HepG2 (cell line): ENCODE data around the gene NFIL3. TPM values are rescaled to one million over a fixed set of nuclear protein-coding genes. Genes with fewer than 3 reads are reported as not detected.
A peak's percentile ranks its signal among the peaks of the same experiment; 100 is the strongest.

Source experiments
- BRCA1 ChIP-seq: sonication (generic); formaldehyde crosslinking; IDR thresholded peaks from 2 replicates; pipeline ENCODE4 v1.4.0; 2020; ENCODE audit warnings: missing genetic modification reagents
- HNRNPLL ChIP-seq: fragments of 200-400 bp; formaldehyde crosslinking; IDR thresholded peaks from 2 replicates; pipeline ENCODE4 v1.6.1; 2017; ENCODE audit warnings: mild to moderate bottlenecking, low read depth, low read length; ENCODE audit not compliant: poor library complexity, severe bottlenecking
- JUNB ChIP-seq: sonication (generic); formaldehyde crosslinking; IDR thresholded peaks from 2 replicates; pipeline ENCODE4 v1.8.0; 2022; ENCODE audit warnings: missing genetic modification reagents, mild to moderate bottlenecking, borderline replicate concordance
- KMT2B ChIP-seq: IDR thresholded peaks from 2 replicates; pipeline ENCODE4 v1.6.1; 2016; ENCODE audit warnings: missing genetic modification reagents, missing compliant biosample characterization
- NR2F6 ChIP-seq, 2 experiments: IDR thresholded peaks; 2 replicates each; pipeline ENCODE4 v1.6.1; 2016; ENCODE audit warnings: antibody characterized with exemption in 1 of 2, mild to moderate bottlenecking in 1 of 2
- U2AF1 ChIP-seq: fragments of 200-400 bp; formaldehyde crosslinking; optimal IDR thresholded peaks from 2 replicates; pipeline ENCODE3; 2017; ENCODE audit warnings: mild to moderate bottlenecking, low read depth, low read length
- ZFY ChIP-seq: sonication (generic); formaldehyde crosslinking; IDR thresholded peaks from 2 replicates; pipeline ENCODE4 v1.4.0; 2020; ENCODE audit warnings: missing genetic modification reagents
- ZNF567 ChIP-seq: sonication (generic); formaldehyde crosslinking; IDR thresholded peaks from 2 replicates; pipeline ENCODE4 v1.8.1; 2023; ENCODE audit warnings: mild to moderate bottlenecking, missing genetic modification reagents, borderline replicate concordance
- ZNF589 ChIP-seq: sonication (generic); formaldehyde crosslinking; conservative IDR thresholded peaks from 2 replicates; pipeline ENCODE4 v1.8.0; 2022; ENCODE audit warnings: mild to moderate bottlenecking, moderate library complexity, missing genetic modification reagents
- ZNF841 ChIP-seq: sonication (generic); formaldehyde crosslinking; IDR thresholded peaks from 2 replicates; pipeline ENCODE4 v1.8.1; 2023; ENCODE audit warnings: missing genetic modification reagents, borderline replicate concordance
- polyA plus RNA-seq, 8 experiments: library from polyadenylated mRNA; depleted of rRNA in 3 of 8; stranded (reverse) in 7 of 8; unstranded in 1 of 8; fragments of >200 nt; fragmentation: Illumina TruSeq in 4 of 8; extraction: Trizol in 4 of 8; gene quantifications; 2 replicates each; pipeline versions ENCODE4 v1.2.1 to v1.2.3, GENCODE V29; 2011 to 2016; ENCODE audit warnings: low read depth in 4 of 8, missing spikeins in 1 of 8, mixed read lengths in 1 of 8; ENCODE audit not compliant: insufficient read depth in 1 of 8
- total RNA-seq, 5 experiments: library from RNA; depleted of rRNA; stranded (reverse); fragments of >200 nt; fragmentation: Illumina TruSeq; extraction: Trizol; gene quantifications; 2 replicates each; pipeline ENCODE4 v1.2.3, GENCODE V29; 2016; ENCODE audit warnings: low read depth in 1 of 5
- TF ChIP-seq, protein P1 (sequence below): sonication (generic); formaldehyde crosslinking; IDR thresholded peaks from 2 replicates; pipeline ENCODE4 v1.4.0; 2020; ENCODE audit warnings: missing genetic modification reagents
- TF ChIP-seq, protein P2 (sequence below): sonication (generic); formaldehyde crosslinking; IDR thresholded peaks from 2 replicates; pipeline ENCODE4 v1.5.1; 2020; ENCODE audit warnings: mild to moderate bottlenecking, missing genetic modification reagents, borderline replicate concordance
- TF ChIP-seq, protein P3 (sequence below): sonication (generic); formaldehyde crosslinking; IDR thresholded peaks from 2 replicates; pipeline ENCODE4 v1.4.0; 2020; ENCODE audit warnings: mild to moderate bottlenecking, missing genetic modification reagents
- TF ChIP-seq, protein P4 (sequence below): sonication (generic); formaldehyde crosslinking; IDR thresholded peaks from 2 replicates; pipeline ENCODE4 v1.4.0; 2020; ENCODE audit warnings: missing genetic modification reagents

The NFIL3 gene
- total and polyA plus RNA-seq, 2 of the 13 experiments (the other 11 are each of a cell fraction or from before 2014, with no cell fraction given) = 46.6 to 54.2 TPM

DNA sequence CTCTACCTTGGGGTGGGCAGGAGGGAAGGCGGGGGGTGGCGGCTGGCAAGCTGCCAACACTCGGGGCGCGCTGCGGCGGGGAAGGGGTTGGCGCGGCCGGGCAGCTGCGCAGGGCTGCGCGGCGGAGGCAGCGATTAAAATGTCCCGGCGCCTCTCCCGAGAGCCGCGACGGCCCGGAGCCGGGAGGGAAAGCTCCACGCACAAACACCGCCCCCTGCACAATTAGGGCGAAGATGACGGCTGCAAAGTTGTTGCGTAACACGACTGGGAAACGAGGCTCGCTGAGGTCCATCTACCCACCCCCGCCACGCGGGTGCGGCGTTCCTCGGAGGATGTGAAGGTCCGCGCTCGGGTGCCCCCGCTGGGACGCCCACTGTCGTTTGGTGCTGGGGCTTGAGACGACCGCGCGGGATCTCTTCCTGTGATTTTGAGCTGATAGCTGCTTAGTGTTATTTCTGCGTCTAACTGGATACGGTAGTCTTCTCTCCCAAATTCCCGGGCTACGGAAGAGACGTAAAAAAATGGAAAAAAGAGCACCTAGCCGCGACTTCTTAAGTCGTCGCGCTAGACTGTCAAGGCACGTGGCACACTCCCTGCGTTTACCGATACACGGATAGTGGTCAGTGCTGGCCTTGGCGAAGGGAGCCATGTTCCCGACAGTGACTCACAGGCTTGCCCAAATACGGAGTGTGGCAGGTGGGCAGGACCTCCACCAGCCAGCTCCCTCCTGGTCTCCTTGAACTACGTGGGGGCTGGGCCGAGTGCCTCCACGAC is 958 bp upstream of the NFIL3 start (continued):
- TF ChIP-seq, protein P1, sequence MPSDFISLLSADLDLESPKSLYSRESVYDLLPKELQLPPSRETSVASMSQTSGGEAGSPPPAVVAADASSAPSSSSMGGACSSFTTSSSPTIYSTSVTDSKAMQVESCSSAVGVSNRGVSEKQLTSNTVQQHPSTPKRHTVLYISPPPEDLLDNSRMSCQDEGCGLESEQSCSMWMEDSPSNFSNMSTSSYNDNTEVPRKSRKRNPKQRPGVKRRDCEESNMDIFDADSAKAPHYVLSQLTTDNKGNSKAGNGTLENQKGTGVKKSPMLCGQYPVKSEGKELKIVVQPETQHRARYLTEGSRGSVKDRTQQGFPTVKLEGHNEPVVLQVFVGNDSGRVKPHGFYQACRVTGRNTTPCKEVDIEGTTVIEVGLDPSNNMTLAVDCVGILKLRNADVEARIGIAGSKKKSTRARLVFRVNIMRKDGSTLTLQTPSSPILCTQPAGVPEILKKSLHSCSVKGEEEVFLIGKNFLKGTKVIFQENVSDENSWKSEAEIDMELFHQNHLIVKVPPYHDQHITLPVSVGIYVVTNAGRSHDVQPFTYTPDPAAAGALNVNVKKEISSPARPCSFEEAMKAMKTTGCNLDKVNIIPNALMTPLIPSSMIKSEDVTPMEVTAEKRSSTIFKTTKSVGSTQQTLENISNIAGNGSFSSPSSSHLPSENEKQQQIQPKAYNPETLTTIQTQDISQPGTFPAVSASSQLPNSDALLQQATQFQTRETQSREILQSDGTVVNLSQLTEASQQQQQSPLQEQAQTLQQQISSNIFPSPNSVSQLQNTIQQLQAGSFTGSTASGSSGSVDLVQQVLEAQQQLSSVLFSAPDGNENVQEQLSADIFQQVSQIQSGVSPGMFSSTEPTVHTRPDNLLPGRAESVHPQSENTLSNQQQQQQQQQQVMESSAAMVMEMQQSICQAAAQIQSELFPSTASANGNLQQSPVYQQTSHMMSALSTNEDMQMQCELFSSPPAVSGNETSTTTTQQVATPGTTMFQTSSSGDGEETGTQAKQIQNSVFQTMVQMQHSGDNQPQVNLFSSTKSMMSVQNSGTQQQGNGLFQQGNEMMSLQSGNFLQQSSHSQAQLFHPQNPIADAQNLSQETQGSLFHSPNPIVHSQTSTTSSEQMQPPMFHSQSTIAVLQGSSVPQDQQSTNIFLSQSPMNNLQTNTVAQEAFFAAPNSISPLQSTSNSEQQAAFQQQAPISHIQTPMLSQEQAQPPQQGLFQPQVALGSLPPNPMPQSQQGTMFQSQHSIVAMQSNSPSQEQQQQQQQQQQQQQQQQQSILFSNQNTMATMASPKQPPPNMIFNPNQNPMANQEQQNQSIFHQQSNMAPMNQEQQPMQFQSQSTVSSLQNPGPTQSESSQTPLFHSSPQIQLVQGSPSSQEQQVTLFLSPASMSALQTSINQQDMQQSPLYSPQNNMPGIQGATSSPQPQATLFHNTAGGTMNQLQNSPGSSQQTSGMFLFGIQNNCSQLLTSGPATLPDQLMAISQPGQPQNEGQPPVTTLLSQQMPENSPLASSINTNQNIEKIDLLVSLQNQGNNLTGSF (CRISPR knock-in tag) = peak; percentile 81
- TF ChIP-seq, protein P2, sequence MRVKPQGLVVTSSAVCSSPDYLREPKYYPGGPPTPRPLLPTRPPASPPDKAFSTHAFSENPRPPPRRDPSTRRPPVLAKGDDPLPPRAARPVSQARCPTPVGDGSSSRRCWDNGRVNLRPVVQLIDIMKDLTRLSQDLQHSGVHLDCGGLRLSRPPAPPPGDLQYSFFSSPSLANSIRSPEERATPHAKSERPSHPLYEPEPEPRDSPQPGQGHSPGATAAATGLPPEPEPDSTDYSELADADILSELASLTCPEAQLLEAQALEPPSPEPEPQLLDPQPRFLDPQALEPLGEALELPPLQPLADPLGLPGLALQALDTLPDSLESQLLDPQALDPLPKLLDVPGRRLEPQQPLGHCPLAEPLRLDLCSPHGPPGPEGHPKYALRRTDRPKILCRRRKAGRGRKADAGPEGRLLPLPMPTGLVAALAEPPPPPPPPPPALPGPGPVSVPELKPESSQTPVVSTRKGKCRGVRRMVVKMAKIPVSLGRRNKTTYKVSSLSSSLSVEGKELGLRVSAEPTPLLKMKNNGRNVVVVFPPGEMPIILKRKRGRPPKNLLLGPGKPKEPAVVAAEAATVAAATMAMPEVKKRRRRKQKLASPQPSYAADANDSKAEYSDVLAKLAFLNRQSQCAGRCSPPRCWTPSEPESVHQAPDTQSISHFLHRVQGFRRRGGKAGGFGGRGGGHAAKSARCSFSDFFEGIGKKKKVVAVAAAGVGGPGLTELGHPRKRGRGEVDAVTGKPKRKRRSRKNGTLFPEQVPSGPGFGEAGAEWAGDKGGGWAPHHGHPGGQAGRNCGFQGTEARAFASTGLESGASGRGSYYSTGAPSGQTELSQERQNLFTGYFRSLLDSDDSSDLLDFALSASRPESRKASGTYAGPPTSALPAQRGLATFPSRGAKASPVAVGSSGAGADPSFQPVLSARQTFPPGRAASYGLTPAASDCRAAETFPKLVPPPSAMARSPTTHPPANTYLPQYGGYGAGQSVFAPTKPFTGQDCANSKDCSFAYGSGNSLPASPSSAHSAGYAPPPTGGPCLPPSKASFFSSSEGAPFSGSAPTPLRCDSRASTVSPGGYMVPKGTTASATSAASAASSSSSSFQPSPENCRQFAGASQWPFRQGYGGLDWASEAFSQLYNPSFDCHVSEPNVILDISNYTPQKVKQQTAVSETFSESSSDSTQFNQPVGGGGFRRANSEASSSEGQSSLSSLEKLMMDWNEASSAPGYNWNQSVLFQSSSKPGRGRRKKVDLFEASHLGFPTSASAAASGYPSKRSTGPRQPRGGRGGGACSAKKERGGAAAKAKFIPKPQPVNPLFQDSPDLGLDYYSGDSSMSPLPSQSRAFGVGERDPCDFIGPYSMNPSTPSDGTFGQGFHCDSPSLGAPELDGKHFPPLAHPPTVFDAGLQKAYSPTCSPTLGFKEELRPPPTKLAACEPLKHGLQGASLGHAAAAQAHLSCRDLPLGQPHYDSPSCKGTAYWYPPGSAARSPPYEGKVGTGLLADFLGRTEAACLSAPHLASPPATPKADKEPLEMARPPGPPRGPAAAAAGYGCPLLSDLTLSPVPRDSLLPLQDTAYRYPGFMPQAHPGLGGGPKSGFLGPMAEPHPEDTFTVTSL (CRISPR knock-in tag) = 0 out of 2 replicates have a peak, but pooled peaks have one; percentile 49
- TF ChIP-seq NR2F6 (IDR thresholded peaks at IDR 0.05) (no peak), NR2F6 (CRISPR knock-in tag; IDR thresholded peaks at IDR 0.05) (peak; percentile 47; the same call in 1 of the 2 replicates), ZNF567 (CRISPR knock-in tag) (no peak), U2AF1 (no peak), HNRNPLL (peak; percentile 89), ZNF589 (CRISPR knock-in tag) (no peak), KMT2B (CRISPR knock-in tag) (no peak; the same call in 1 of the 2 replicates), ZFY (CRISPR knock-in tag) (peak; percentile 44), JUNB (CRISPR knock-in tag) (peak; percentile 69; the same call in 1 of the 2 replicates), ZNF841 (0 out of 2 replicates have a peak, but pooled peaks have one; percentile 8), BRCA1 (CRISPR knock-in tag) (0 out of 2 replicates have a peak, but pooled peaks have one; percentile 9)
- TF ChIP-seq, protein P3, sequence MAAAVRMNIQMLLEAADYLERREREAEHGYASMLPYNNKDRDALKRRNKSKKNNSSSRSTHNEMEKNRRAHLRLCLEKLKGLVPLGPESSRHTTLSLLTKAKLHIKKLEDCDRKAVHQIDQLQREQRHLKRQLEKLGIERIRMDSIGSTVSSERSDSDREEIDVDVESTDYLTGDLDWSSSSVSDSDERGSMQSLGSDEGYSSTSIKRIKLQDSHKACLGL (CRISPR knock-in tag) = no peak
- TF ChIP-seq, protein P4, sequence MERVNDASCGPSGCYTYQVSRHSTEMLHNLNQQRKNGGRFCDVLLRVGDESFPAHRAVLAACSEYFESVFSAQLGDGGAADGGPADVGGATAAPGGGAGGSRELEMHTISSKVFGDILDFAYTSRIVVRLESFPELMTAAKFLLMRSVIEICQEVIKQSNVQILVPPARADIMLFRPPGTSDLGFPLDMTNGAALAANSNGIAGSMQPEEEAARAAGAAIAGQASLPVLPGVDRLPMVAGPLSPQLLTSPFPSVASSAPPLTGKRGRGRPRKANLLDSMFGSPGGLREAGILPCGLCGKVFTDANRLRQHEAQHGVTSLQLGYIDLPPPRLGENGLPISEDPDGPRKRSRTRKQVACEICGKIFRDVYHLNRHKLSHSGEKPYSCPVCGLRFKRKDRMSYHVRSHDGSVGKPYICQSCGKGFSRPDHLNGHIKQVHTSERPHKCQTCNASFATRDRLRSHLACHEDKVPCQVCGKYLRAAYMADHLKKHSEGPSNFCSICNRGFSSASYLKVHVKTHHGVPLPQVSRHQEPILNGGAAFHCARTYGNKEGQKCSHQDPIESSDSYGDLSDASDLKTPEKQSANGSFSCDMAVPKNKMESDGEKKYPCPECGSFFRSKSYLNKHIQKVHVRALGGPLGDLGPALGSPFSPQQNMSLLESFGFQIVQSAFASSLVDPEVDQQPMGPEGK = peak; percentile 81
